ENCODE measurements around the gene ARHGEF19.

DNA sequence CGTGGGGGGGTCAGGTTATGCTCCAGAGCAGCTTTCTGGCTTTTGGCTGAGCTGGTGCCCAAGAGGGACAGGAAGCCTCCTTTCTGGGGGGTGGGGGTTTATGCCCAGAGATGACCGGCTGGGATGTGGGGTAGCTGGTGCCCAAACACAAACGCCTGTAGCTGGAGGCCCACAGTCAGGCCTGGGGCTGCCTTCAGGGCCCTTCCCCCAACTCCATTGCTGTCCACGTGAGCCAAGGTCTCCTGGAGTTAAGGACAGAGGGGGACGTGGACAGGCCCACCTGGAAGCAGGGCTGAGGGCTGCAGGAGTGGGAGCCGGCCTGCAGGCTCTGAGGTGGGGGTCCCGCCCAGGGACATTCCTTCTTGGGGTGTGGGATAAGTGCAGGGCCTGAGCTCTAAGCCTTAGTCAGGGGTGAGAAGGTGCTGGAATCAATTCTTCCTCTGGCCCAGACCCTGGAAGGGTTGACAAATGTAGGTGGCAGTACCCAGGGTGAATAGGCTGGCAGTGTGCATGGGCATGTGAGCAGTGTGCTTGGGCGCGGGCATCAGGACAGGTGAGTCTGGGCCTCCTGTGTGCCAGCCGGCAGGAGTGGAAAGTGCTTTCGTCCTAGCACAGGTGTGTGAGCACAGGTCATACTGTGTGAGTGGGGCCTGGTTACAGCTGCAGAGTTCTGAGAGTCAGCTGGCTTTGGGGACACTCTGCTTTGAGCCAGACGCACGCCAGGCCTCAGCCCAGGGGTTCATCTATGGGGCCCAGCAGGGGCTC, 17.7 kb upstream of the ARHGEF19 start:
- no peak for TF ChIP-seq CTCF (conservative IDR thresholded peaks at IDR 0.05; ENCODE audit: low read depth, low read length)
- TF ChIP-seq POLR2A (IDR thresholded peaks at IDR 0.05; ENCODE audit: low read depth, low read length): no peak
- TF ChIP-seq RAD21 (IDR thresholded peaks at IDR 0.05; ENCODE audit: low read length): no peak
- TF ChIP-seq SMC3 (IDR thresholded peaks at IDR 0.05; ENCODE audit: low read depth, low read length): no peak
- no peak for TF ChIP-seq RCOR1 (IDR thresholded peaks at IDR 0.05; ENCODE audit: insufficient replicate concordance, low read length)
- TF ChIP-seq MAZ (IDR thresholded peaks at IDR 0.05; ENCODE audit: borderline replicate concordance, low read depth, low read length): no peak
